CD4-positive, alpha-beta memory T cell (primary cell): Measurements from ENCODE around the gene MTCP1. TPM values are rescaled to one million over a fixed set of nuclear protein-coding genes. Genes with fewer than 3 reads are reported as not detected.

Experiments
- CTCF ChIA-PET: fragments of 350-600 bp; sonication (Branson Sonifier 250); formaldehyde crosslinking; loops from one replicate; lab custom pipeline; 2021; ENCODE audit warnings: inconsistent platforms; ENCODE audit not compliant: partially characterized antibody; lab: Charles Lee
- POLR2A ChIA-PET: fragments of 350-600 bp; sonication (Branson Sonifier 250); formaldehyde crosslinking; loops from one replicate; lab custom pipeline; 2021; ENCODE audit not compliant: partially characterized antibody; lab: Charles Lee
- DNase-seq, 5 donors: peaks; one replicate each; pipeline versions ENCODE4 v3.0.0 to v3.0.0-alpha.2; 2020 to 2022; ENCODE audit warnings: mixed read lengths in 1 of 5
- H3K27ac ChIP-seq: one replicate; pipeline ENCODE4 v1.7.0; 2013; ENCODE audit warnings: low read depth, low read length
- H3K27me3 ChIP-seq: 2 replicates; pipeline ENCODE4 v1.7.0; 2013; ENCODE audit warnings: mild to moderate bottlenecking, low read length, moderate library complexity; ENCODE audit not compliant: insufficient read depth
- H3K36me3 ChIP-seq: 2 replicates; pipeline ENCODE4 v1.7.0; 2013; ENCODE audit warnings: mild to moderate bottlenecking, low read length, moderate library complexity; ENCODE audit not compliant: insufficient read depth
- H3K4me1 ChIP-seq: 2 replicates; pipeline ENCODE4 v1.7.0; 2013; ENCODE audit warnings: mild to moderate bottlenecking, low read length, moderate library complexity; ENCODE audit not compliant: insufficient read depth
- H3K4me3 ChIP-seq, 2 donors: one replicate each; pipeline ENCODE4 v1.7.0; 2013; ENCODE audit warnings: low read length in 2 of 2, mild to moderate bottlenecking in 1 of 2
- H3K9me3 ChIP-seq, 2 donors: one replicate each; pipeline ENCODE4 v1.7.0; 2013; ENCODE audit warnings: low read length in 2 of 2, control low read depth in 1 of 2; ENCODE audit not compliant: control insufficient read depth in 1 of 2
- H3K27ac Mint-ChIP-seq, 7 donors: one replicate each; pipeline ENCODE4 v1.8.0; 2020 to 2021; ENCODE audit warnings: mixed read lengths in 7 of 7, mild to moderate bottlenecking in 6 of 7, inconsistent platforms in 3 of 7, moderate library complexity in 3 of 7
- H3K27me3 Mint-ChIP-seq, 2 donors: one replicate each; pipeline ENCODE4 v1.8.0; 2020 to 2021; ENCODE audit warnings: mixed read lengths in 2 of 2
- H3K36me3 Mint-ChIP-seq, 2 donors: one replicate each; pipeline ENCODE4 v1.8.0; 2020 to 2021; ENCODE audit warnings: mixed read lengths in 2 of 2, inconsistent platforms in 1 of 2, mild to moderate bottlenecking in 1 of 2
- H3K4me1 Mint-ChIP-seq, 4 donors: one replicate each; pipeline ENCODE4 v1.8.0; 2020 to 2021; ENCODE audit warnings: mixed read lengths in 4 of 4, mild to moderate bottlenecking in 1 of 4
- H3K4me3 Mint-ChIP-seq, 8 donors: one replicate each; pipeline ENCODE4 v1.8.0; 2020 to 2021; ENCODE audit warnings: mixed read lengths in 8 of 8, mild to moderate bottlenecking in 7 of 8, moderate library complexity in 6 of 8, inconsistent platforms in 3 of 8
- H3K9me3 Mint-ChIP-seq, 8 donors: one replicate each; pipeline ENCODE4 v1.8.0; 2020 to 2021; ENCODE audit warnings: mixed read lengths in 8 of 8, mild to moderate bottlenecking in 5 of 8, inconsistent platforms in 3 of 8, moderate library complexity in 1 of 8
- intact Hi-C: fragments of 100-400 bp; cut with micrococcal nuclease; formaldehyde crosslinking; loops from one replicate; pipeline ENCODE4 v1.15.1; 2023
- polyA plus RNA-seq, 2 donors: library from polyadenylated mRNA; unstranded; fragments of 300-500 nt; fragmentation: Illumina TruSeq; gene quantifications; one replicate each; pipeline ENCODE4 v1.2.3, GENCODE V29; 2021
- total RNA-seq, 2 experiments: library from RNA; stranded (reverse); gene quantifications; one replicate each; pipeline ENCODE4 v1.2.3, GENCODE V29; 2021

The MTCP1 gene
- total and polyA plus RNA-seq, 4 experiments from 2014 or later: 21.8 to 44.1 (median 25.1) TPM

GRCh38 chrX:155055494-155055893 is 15.4 kb downstream of the MTCP1 start:
- POLR2A ChIA-PET: no interaction called here
- no peaks in the 10 kb centered on the region for H3K27me3 ChIP-seq
- no peaks in the 10 kb centered on the region for H3K27me3 Mint-ChIP-seq
- H3K36me3 ChIP-seq: peaks cover 1% of the 10 kb centered on the region
- H3K9me3 Mint-ChIP-seq: peaks cover 0 to 2% (median 0%) of the 10 kb centered on the region in 8 donors
- H3K4me1 ChIP-seq: peaks cover 13% of the 10 kb centered on the region
- H3K27ac Mint-ChIP-seq: peak overlapping the region in 2 of 7 donors; percentile 22 to 29
- no peak overlapping the region for H3K27ac ChIP-seq
- peaks cover 7 to 26% (median 15%) of the 10 kb centered on the region in 4 donors for H3K4me1 Mint-ChIP-seq
- no peak overlapping the region for H3K4me3 ChIP-seq
- H3K36me3 Mint-ChIP-seq: peaks cover 0 to 31% of the 10 kb centered on the region in 2 donors
- H3K9me3 ChIP-seq: no peaks in the 10 kb centered on the region
- no peak for DNase-seq
- H3K4me3 Mint-ChIP-seq: no peak overlapping the region
- intact Hi-C loops: no loop called here
- CTCF ChIA-PET: interaction anchor here (1.3 to 3.1 kb wide), 2 partner anchors 69 to 74 kb away, joined by 3 to 33 read pairs; no protein-coding TSS in a partner anchor

GRCh38 chrX:155054255-155054654 is 16.7 kb downstream of the MTCP1 start:
- Histone ChIP-seq H3K27ac (no peak overlapping the region), H3K4me3 (no peak overlapping the region), H3K36me3 (no peaks in the 10 kb centered on the region), H3K9me3 (no peaks in the 10 kb centered on the region), H3K4me1 (peaks cover 13% of the 10 kb centered on the region), H3K27me3 (no peaks in the 10 kb centered on the region)
- ChIA-PET POLR2A (no interaction called here), CTCF (no interaction called here)
- H3K36me3 Mint-ChIP-seq: peaks cover 0 to 30% of the 10 kb centered on the region in 2 donors
- H3K4me1 Mint-ChIP-seq: peaks cover 10 to 26% (median 16%) of the 10 kb centered on the region in 4 donors
- intact Hi-C loops: no loop called here
- H3K4me3 Mint-ChIP-seq: no peak overlapping the region
- no peak for DNase-seq
- H3K9me3 Mint-ChIP-seq: peaks cover 0 to 2% (median 0%) of the 10 kb centered on the region in 8 donors
- no peak overlapping the region for H3K27ac Mint-ChIP-seq
- H3K27me3 Mint-ChIP-seq: no peaks in the 10 kb centered on the region

GRCh38 chrX:155053656-155054055 is 17.3 kb downstream of the MTCP1 start:
- H3K9me3 Mint-ChIP-seq: peaks cover 0 to 2% (median 0%) of the 10 kb centered on the region in 8 donors
- intact Hi-C loops: no loop called here
- H3K4me1 Mint-ChIP-seq: peaks cover 13 to 26% (median 22%) of the 10 kb centered on the region in 4 donors
- ChIA-PET CTCF (no interaction called here), POLR2A (no interaction called here)
- Histone ChIP-seq H3K36me3 (no peaks in the 10 kb centered on the region), H3K27me3 (no peaks in the 10 kb centered on the region), H3K9me3 (no peaks in the 10 kb centered on the region), H3K4me3 (no peak overlapping the region), H3K27ac (no peak overlapping the region), H3K4me1 (peaks cover 13% of the 10 kb centered on the region)
- no peak for DNase-seq
- no peaks in the 10 kb centered on the region for H3K27me3 Mint-ChIP-seq
- H3K36me3 Mint-ChIP-seq: peaks cover 0 to 35% of the 10 kb centered on the region in 2 donors
- peak overlapping the region in 4 of 7 donors; percentile 6 to 65 (median 26) for H3K27ac Mint-ChIP-seq
- no peak overlapping the region for H3K4me3 Mint-ChIP-seq

GRCh38 chrX:155052738-155053498 is 18.0 kb downstream of the MTCP1 start:
- Histone ChIP-seq H3K27me3 (no peaks in the 10 kb centered on the region), H3K27ac (no peak overlapping the region), H3K9me3 (no peaks in the 10 kb centered on the region), H3K4me3 (no peak overlapping the region), H3K4me1 (peaks cover 13% of the 10 kb centered on the region), H3K36me3 (no peaks in the 10 kb centered on the region)
- peaks cover 0 to 36% of the 10 kb centered on the region in 2 donors for H3K36me3 Mint-ChIP-seq
- ChIA-PET POLR2A (no interaction called here), CTCF (no interaction called here)
- peaks cover 13 to 25% (median 20%) of the 10 kb centered on the region in 4 donors for H3K4me1 Mint-ChIP-seq
- no peak for DNase-seq
- intact Hi-C loops: no loop called here
- H3K9me3 Mint-ChIP-seq: peaks cover 0 to 2% (median 0%) of the 10 kb centered on the region in 8 donors
- H3K27me3 Mint-ChIP-seq: no peaks in the 10 kb centered on the region
- H3K4me3 Mint-ChIP-seq: no peak overlapping the region
- peak overlapping the region in 2 of 7 donors; percentile 63 to 69 for H3K27ac Mint-ChIP-seq

- no peaks in the 10 kb centered on the region for H3K9me3 Mint-ChIP-seq
- peak; percentile 43 to 48 (median 45) for DNase-seq
- H3K4me1 Mint-ChIP-seq: peaks cover 6 to 9% (median 8%) of the 10 kb centered on the region in 4 donors
- Histone ChIP-seq H3K9me3 (no peaks in the 10 kb centered on the region), H3K4me1 (no peaks in the 10 kb centered on the region), H3K27ac (no peak overlapping the region), H3K27me3 (no peaks in the 10 kb centered on the region), H3K4me3 (no peak overlapping the region), H3K36me3 (no peaks in the 10 kb centered on the region)
- no peaks in the 10 kb centered on the region for H3K27me3 Mint-ChIP-seq
- H3K36me3 Mint-ChIP-seq: peaks cover 0 to 52% of the 10 kb centered on the region in 2 donors
- peak overlapping the region in 1 of 7 donors; percentile 59 for H3K27ac Mint-ChIP-seq
- POLR2A ChIA-PET: no interaction called here
- intact Hi-C loops: no loop called here
- H3K4me3 Mint-ChIP-seq: no peak overlapping the region
- CTCF ChIA-PET: interaction anchor here (1.2 to 1.6 kb wide), 3 partner anchors 8 to 26 kb away, joined by 5 read pairs; no protein-coding TSS in a partner anchor
These were observed 21.8 kb downstream of the MTCP1 start for GRCh38 chrX:155048977-155049619.

GRCh38 chrX:155046811-155047528 is 24.0 kb downstream of the MTCP1 start:
- no peak overlapping the region for H3K4me3 ChIP-seq
- Mint-ChIP-seq H3K4me1 (peaks cover 0 to 9% (median 8%) of the 10 kb centered on the region in 4 donors), H3K27ac (no peak overlapping the region), H3K4me3 (no peak overlapping the region), H3K27me3 (no peaks in the 10 kb centered on the region), H3K9me3 (no peaks in the 10 kb centered on the region), H3K36me3 (peaks cover 0 to 40% of the 10 kb centered on the region in 2 donors)
- no peak overlapping the region for H3K27ac ChIP-seq
- CTCF ChIA-PET: no interaction called here
- H3K27me3 ChIP-seq: no peaks in the 10 kb centered on the region
- H3K9me3 ChIP-seq: no peaks in the 10 kb centered on the region
- POLR2A ChIA-PET: no interaction called here
- DNase-seq: no peak
- H3K36me3 ChIP-seq: no peaks in the 10 kb centered on the region
- H3K4me1 ChIP-seq: no peaks in the 10 kb centered on the region
- intact Hi-C loops: no loop called here
